Epithelial cell of esophagus (primary cell): ENCODE data around the gene SRPX.
A peak's percentile ranks its signal among the peaks of the same experiment; 100 is the strongest.

Experiments
- DNase-seq: peaks from one replicate; pipeline ENCODE4 v3.0.0; 2010; ENCODE audit warnings: low read depth
- H3K4me3 ChIP-seq: 2 replicates; pipeline ENCODE4 v1.5.1; 2011; ENCODE audit warnings: mild to moderate bottlenecking, low read length, control low read depth
- CTCF ChIP-seq: IDR thresholded peaks from 2 replicates; pipeline ENCODE4 v1.5.1; 2011; ENCODE audit warnings: low read depth, mild to moderate bottlenecking, low read length, control low read depth, inconsistent platforms; ENCODE audit not compliant: insufficient read depth; ENCODE audit errors: missing control alignments

SRPX gene

GRCh38 chrX:38247051-38247450 is 26.4 kb upstream of the SRPX start:
- no peak for TF ChIP-seq CTCF
- no peak overlapping the region for H3K4me3 ChIP-seq
- no peak for DNase-seq

GRCh38 chrX:38240541-38240940 is 19.9 kb upstream of the SRPX start:
- H3K4me3 ChIP-seq: no peak overlapping the region
- no peak for TF ChIP-seq CTCF
- no peak for DNase-seq

- no peak for DNase-seq
- no peak overlapping the region for H3K4me3 ChIP-seq
- TF ChIP-seq CTCF: no peak
Observed at GRCh38 chrX:38236901-38237615, 16.4 kb upstream of the SRPX start.

GRCh38 chrX:38233891-38234667 is 13.4 kb upstream of the SRPX start:
- peak; percentile 53 for DNase-seq
- no peak overlapping the region for H3K4me3 ChIP-seq
- no peak for TF ChIP-seq CTCF

GRCh38 chrX:38232079-38232686 is 11.5 kb upstream of the SRPX start:
- DNase-seq: peak; percentile 62
- no peak for TF ChIP-seq CTCF

GRCh38 chrX:38225093-38225492 is 4.4 kb upstream of the SRPX start:
- H3K4me3 ChIP-seq: no peak overlapping the region
- TF ChIP-seq CTCF: no peak
- DNase-seq: peak; percentile 39

More at GRCh38 chrX:38232079-38232686, 11.5 kb upstream of the SRPX start:
- H3K4me3 ChIP-seq: no peak overlapping the region

GRCh38 chrX:38224160-38224559 is 3.5 kb upstream of the SRPX start:
- H3K4me3 ChIP-seq: no peak overlapping the region
- DNase-seq: no peak
- TF ChIP-seq CTCF: no peak
